C4-2B (cell line): Measurements from ENCODE around the gene GPI.
"Not testable (repeated sequence)": the region's sequence is repeated elsewhere in the genome, so short reads cannot be mapped to it uniquely, and the experiment has no call there.

Experiments
- H3K27ac ChIP-seq: fragments of 450-650 bp; 2 replicates; pipeline ENCODE4 v1.5.1; 2017
- CTCF ChIP-seq: fragments of 450-650 bp; conservative IDR thresholded peaks from 2 replicates; pipeline ENCODE4 v1.5.1; 2017; ENCODE audit warnings: mild to moderate bottlenecking
- ZFX ChIP-seq: fragments of 450-650 bp; IDR thresholded peaks from 2 replicates; pipeline ENCODE4 v1.6.1; 2017

GPI gene

GRCh38 chr19:34330116-34330515 is 34.9 kb upstream of the GPI start:
- TF ChIP-seq CTCF: no peak
- TF ChIP-seq ZFX: no peak
- H3K27ac ChIP-seq: no peak overlapping the region

GRCh38 chr19:34330596-34330995 is 34.4 kb upstream of the GPI start:
- not testable (repeated sequence) for H3K27ac ChIP-seq

GRCh38 chr19:34331596-34331995 is 33.4 kb upstream of the GPI start:
- H3K27ac ChIP-seq: not testable (repeated sequence)

GRCh38 chr19:34332027-34332760 is 32.8 kb upstream of the GPI start:
- TF ChIP-seq ZFX: no peak
- no peak for TF ChIP-seq CTCF

GRCh38 chr19:34335914-34336313 is 29.1 kb upstream of the GPI start:
- TF ChIP-seq CTCF (no peak), ZFX (no peak)
- H3K27ac ChIP-seq: no peak overlapping the region

More at GRCh38 chr19:34332027-34332760, 32.8 kb upstream of the GPI start:
- no peak overlapping the region for H3K27ac ChIP-seq

- no peak overlapping the region for H3K27ac ChIP-seq
- TF ChIP-seq ZFX (no peak), CTCF (peak; percentile 81)
These were observed 28.2 kb upstream of the GPI start for GRCh38 chr19:34336781-34337271.

- no peak overlapping the region for H3K27ac ChIP-seq
- TF ChIP-seq CTCF (no peak), ZFX (no peak)
These were observed 27.3 kb upstream of the GPI start for GRCh38 chr19:34337739-34338138.

GRCh38 chr19:34341935-34342680 is 22.9 kb upstream of the GPI start:
- no peak for TF ChIP-seq CTCF
- no peak for TF ChIP-seq ZFX

More at GRCh38 chr19:34341935-34342680, 22.9 kb upstream of the GPI start:
- no peak overlapping the region for H3K27ac ChIP-seq
